ENCODE results near the gene CD14. TPM values are rescaled to one million over a fixed set of nuclear protein-coding genes. Genes with fewer than 3 reads are reported as not detected.
"Not testable (repeated sequence)": the region's sequence is repeated elsewhere in the genome, so short reads cannot be mapped to it uniquely, and the experiment has no call there.

The CD14 gene
- polyA plus RNA-seq, 1 experiment: 0.29 TPM

- H3K9me3 ChIP-seq (ENCODE audit: control insufficient read depth, insufficient read depth, low read length): peaks cover 3% of the 10 kb centered on the region; the same call in 1 of the 2 replicates
- no peak for TF ChIP-seq CTCF (IDR thresholded peaks at IDR 0.05; ENCODE audit: low read depth, low read length)
- ChIA-PET POLR2A (interaction anchor here (1.5 to 2.1 kb wide), 3 partner anchors 17 to 117 kb away, joined by 6 to 11 read pairs (median 7); partner anchors contain the start of genes EIF4EBP3, HARS1, HARS2 and IK), CTCF (interaction anchor here (0.9 to 2.2 kb wide), 2 partner anchors 116 to 292 kb away, joined by 3 to 6 read pairs; no protein-coding TSS in a partner anchor)
- no peaks in the 10 kb centered on the region for H3K27me3 ChIP-seq (ENCODE audit: control insufficient read depth, insufficient read depth, low read length)
- peak within 1 kb of the TSS; percentile 95 for H3K4me3 ChIP-seq (ENCODE audit: low read depth, low read length)
- DNase-seq (ENCODE audit: low read depth, low spot score): peak; percentile 70
- peak within 1 kb of the TSS; percentile 92 for H3K27ac ChIP-seq (ENCODE audit: low read depth, low read length)
Observed at GRCh38 chr5:140664359-140665119, 31.6 kb upstream of the CD14 start, which contains the start of gene WDR55. WDR55 (plus strand) TSS chr5:140664904; CDS start chr5:140664913, 9 bp downstream.

GRCh38 chr5:140664030-140664358, 31.0 kb upstream of the CD14 start:
- peak overlapping the region; percentile 92 for H3K27ac ChIP-seq (ENCODE audit: low read depth, low read length)
- peaks cover 3% of the 10 kb centered on the region; the same call in 1 of the 2 replicates for H3K9me3 ChIP-seq (ENCODE audit: control insufficient read depth, insufficient read depth, low read length)
- DNase-seq (ENCODE audit: low read depth, low spot score): no peak
- no peak for TF ChIP-seq CTCF (IDR thresholded peaks at IDR 0.05; ENCODE audit: low read depth, low read length)
- ChIA-PET CTCF (interaction anchor here (2.2 kb wide), 1 partner anchor 291 kb away, joined by 6 read pairs; no protein-coding TSS in a partner anchor), POLR2A (interaction anchor here (0.5 to 2.1 kb wide), 4 partner anchors 16 to 117 kb away, joined by 3 to 11 read pairs (median 6); partner anchors contain the start of genes EIF4EBP3, HARS1, HARS2 and IK)
- no peaks in the 10 kb centered on the region for H3K27me3 ChIP-seq (ENCODE audit: control insufficient read depth, insufficient read depth, low read length)
- H3K4me3 ChIP-seq (ENCODE audit: low read depth, low read length): peak overlapping the region; percentile 95

- H3K4me3 ChIP-seq (ENCODE audit: low read depth, low read length); H3K9me3 ChIP-seq (ENCODE audit: control insufficient read depth, insufficient read depth, low read length); CTCF ChIA-PET; DNase-seq (ENCODE audit: low read depth, low spot score); H3K27me3 ChIP-seq (ENCODE audit: control insufficient read depth, insufficient read depth, low read length); POLR2A ChIA-PET; H3K27ac ChIP-seq (ENCODE audit: low read depth, low read length): not testable (repeated sequence)
Observed at GRCh38 chr5:140660371-140660770, 27.4 kb upstream of the CD14 start.

GRCh38 chr5:140658870-140659269, 25.9 kb upstream of the CD14 start:
- H3K4me3 ChIP-seq (ENCODE audit: low read depth, low read length): no peak overlapping the region
- H3K27me3 ChIP-seq (ENCODE audit: control insufficient read depth, insufficient read depth, low read length): no peaks in the 10 kb centered on the region
- DNase-seq (ENCODE audit: low read depth, low spot score): no peak
- ChIA-PET POLR2A (interaction anchor here (0.6 kb wide), 1 partner anchor 11 kb away, joined by 3 read pairs; the partner anchor contains the start of genes IK and NDUFA2), CTCF (no interaction called here)
- no peak overlapping the region for H3K27ac ChIP-seq (ENCODE audit: low read depth, low read length)
- no peak for TF ChIP-seq CTCF (IDR thresholded peaks at IDR 0.05; ENCODE audit: low read depth, low read length)
- H3K9me3 ChIP-seq (ENCODE audit: control insufficient read depth, insufficient read depth, low read length): no peaks in the 10 kb centered on the region

GRCh38 chr5:140647042-140647419, 14.1 kb upstream of the CD14 start:
- Histone ChIP-seq H3K4me3 (ENCODE audit: low read depth, low read length) (peak overlapping the region; percentile 93), H3K9me3 (ENCODE audit: control insufficient read depth, insufficient read depth, low read length) (no peaks in the 10 kb centered on the region), H3K27ac (ENCODE audit: low read depth, low read length) (no peak overlapping the region), H3K27me3 (ENCODE audit: control insufficient read depth, insufficient read depth, low read length) (no peaks in the 10 kb centered on the region)
- ChIA-PET POLR2A (interaction anchor here (0.6 to 2.0 kb wide), 16 partner anchors 8 to 1324 kb away, joined by 3 to 25 read pairs (median 4); partner anchors contain the start of genes ANKHD1, APBB3, EIF4EBP3 and HARS1), CTCF (interaction anchor here (0.5 to 2.0 kb wide), 4 partner anchors 12 to 274 kb away, joined by 4 to 12 read pairs (median 6); partner anchors contain the start of gene EIF4EBP3)
- TF ChIP-seq CTCF (IDR thresholded peaks at IDR 0.05; ENCODE audit: low read depth, low read length): no peak
- no peak for DNase-seq (ENCODE audit: low read depth, low spot score)

Data from AG04450 (cell line).